Measurements from ENCODE around the gene POU2F3.

Gene POU2F3

DNA sequence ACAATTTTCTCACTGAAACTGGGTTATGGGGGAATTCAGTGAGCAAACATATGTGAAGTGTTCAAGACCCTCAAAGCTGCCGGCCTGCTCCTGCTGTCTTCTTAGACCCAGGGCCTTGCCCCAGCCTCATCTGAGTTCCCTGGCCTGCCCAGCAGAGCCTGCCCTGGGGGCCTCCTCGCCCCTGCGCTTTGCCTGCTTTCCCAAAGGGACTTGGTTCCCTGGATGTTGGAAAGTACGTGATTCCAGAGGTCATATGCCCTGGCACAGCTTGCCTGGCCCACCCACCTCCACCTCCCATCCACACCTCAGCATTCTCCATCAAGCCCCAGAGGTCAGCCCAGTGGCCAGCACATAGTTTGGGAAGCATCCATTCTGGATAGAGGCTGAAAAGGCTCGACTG is 13.7 kb upstream of the POU2F3 start:
- DNase-seq (ENCODE audit: low read depth, low spot score): no peak

- DNase-seq (ENCODE audit: low read depth, low spot score): no peak
Observed at GRCh38 chr11:120226714-120227113, 13.2 kb upstream of the POU2F3 start.

GRCh38 chr11:120227228-120227852 is 12.6 kb upstream of the POU2F3 start:
- DNase-seq (ENCODE audit: low read depth, low spot score): no peak

- no peak for DNase-seq (ENCODE audit: low read depth, low spot score)
Observed at GRCh38 chr11:120228794-120229384, 11.1 kb upstream of the POU2F3 start.

- no peak for DNase-seq (ENCODE audit: low read depth, low spot score)
Observed at GRCh38 chr11:120229451-120230424, 10.2 kb upstream of the POU2F3 start.

GRCh38 chr11:120230433-120231071 is 9.4 kb upstream of the POU2F3 start:
- no peak for DNase-seq (ENCODE audit: low read depth, low spot score)

DNA sequence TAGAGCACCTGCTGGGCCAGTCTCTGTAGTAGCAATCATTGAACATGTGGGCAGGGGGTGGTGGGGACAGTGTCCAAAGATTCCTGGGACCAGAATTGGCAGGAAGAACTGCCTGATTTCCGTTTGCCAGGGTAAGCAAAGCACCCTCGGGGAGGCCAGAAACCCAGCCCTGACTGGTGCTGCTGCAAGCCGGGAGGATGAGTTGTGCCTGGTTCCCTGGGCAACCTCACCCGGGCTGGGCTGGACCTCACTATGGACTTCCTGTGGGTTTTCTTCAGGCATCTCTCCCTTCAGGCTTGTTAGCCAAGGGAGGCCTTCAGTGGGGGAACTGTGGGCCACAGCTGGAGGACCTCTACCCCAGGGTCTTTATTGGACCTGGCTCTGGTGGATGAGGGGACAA is 8.0 kb upstream of the POU2F3 start:
- no peak for DNase-seq (ENCODE audit: low read depth, low spot score)

DNA sequence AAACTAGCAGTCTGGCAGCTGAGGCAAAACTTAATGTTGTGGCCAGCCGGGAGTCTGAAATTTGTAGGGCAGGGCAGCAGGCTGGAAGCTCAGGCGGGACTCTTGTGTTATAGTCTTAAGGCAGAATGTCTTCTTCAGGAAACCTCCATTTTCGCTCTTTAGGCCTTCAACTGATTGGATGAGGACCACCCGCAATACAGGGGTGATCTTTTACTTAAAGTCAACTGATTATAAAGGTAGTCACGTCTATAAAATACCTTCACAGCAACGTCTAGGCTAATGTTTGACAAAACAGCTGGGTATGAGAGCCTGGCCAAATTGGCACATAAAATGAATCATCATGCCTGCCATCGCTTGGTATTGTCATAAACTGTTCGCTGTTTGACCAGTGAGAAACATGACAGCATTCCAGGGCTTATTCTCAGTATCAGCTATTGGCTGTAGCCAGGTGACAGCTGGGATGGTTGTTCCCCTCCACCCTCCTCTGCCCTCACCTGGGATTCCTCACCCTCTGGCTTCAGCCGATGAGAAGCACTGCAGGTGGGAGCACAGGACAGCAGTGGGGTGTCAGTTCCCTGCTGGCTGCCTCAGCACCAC is 6.6 kb upstream of the POU2F3 start:
- DNase-seq (ENCODE audit: low read depth, low spot score): no peak

DNA sequence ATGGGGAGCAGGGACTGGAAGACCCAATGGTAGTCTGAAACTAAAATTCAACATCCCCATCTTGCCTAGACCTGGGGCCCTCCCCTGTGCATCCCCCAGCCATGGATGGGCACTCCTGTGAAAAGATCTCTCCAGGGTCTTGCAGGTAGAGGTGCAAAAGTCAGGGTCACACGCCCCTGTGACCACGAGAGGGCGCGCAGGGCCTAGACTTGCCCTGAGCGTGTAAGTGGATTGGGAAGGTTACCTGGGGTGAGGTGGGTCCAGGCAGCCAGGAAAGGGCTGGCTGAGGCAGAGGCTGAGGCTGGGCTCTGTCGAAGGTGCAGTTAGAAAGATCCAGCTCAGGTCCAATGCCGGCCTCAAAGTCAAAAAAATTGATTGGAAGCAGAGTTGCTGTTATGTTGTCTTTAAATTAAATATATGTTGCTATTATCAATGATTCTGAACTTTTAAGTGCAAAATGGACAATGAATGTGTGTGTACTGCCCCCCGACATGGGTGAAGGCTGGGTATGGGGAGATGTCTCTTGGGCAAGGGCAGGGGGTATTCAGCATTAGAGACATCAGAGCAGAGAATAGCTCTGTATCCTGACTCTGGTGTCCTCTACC is 4.8 kb upstream of the POU2F3 start:
- DNase-seq (ENCODE audit: low read depth, low spot score): peak; percentile 10

DNA sequence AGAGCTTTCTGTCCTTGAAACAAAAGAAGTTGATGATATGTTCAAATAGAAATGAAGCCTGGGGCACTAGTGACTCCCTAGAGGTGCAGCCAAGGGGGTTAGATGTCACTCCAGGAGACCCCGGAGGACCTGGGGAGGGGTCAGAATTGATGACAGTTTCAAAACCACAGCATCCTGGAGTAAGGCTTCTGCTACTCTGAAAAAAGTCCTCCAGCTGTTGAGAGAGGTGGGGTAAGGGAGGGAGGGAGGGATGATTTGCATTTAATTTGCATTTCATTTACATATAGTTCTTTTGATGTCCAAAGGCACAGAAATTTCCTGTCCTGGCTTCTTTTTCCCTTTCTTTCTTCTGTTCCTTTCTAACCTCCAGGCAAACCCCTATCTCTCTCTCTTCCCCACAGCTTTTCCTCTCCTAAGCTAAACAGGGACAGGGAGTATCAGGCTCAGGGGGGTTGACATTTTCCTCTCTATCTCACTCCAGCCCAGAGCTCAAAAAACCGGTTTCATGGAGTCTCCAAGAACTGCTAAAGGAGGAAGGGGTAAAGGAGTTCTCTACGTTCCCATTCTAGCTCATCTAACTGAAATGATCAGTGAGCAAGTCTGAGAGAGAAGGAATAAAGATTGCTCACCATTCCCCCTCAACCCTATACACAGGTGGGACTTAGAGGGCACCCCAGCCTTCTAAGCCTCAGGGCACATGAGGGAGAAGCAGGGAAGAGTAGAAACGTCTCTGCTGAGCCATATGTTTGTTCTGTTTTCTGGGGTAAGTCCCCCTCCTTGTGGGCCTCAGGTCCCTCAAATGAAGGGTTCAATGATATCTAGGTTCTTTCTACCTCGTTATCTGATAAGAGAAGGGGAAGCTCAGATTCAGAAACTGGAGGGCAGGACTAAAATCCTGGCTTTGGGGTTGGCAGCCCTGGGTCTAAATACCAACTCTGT is 3.5 kb upstream of the POU2F3 start:
- no peak for DNase-seq (ENCODE audit: low read depth, low spot score)

DNA sequence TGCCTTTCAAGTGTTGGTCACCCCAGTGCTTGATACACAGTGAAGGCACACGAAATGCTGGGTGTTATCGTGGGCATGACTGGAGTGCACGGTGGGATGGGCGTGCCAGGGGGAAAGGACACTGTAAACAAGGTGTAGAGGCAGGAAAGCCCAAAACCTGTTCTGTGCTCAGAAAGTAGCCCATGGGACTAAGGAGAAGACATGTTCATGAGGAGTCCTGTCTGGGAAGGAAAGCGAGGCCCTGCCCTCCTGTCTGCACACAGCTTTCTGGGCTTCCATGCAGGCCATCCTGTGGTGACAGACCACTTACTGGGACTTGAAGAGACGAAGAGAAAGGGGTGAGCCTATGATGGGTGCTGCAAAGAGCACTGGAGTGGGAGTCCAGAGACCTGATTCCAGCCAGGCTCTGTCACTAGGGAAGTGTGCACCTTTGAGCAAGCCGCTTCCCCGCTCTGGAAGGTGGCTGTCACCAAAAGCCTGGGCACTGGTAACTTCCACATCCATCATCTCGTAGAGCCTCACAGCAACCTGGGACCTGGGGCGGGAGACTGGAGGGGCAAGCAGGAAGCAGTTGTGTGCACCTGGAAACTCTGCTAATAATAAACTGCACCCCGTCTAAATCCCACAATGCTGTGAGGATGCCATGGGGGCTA is 846 bp upstream of the POU2F3 start:
- DNase-seq (ENCODE audit: low read depth, low spot score): no peak

DNA sequence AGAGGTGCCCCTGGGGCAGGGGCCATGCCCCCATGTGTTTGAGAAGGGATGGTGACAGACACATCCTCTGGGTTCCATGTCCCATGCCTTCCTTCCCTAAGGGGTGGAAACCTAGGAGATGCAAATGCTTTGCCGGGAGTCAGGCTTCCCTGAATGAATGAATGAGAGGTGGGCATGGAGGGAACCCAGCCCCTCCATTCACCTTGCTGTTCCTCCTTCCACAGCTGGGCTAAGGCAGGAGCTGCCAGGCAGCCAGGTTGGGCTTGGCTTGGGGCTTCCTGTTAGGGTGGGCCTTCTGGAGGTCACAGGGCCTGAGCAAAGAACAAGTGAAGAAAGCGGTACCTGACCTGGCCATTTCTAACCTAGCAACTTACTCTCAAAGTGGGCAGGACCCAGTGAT is 926 bp downstream of the POU2F3 start:
- DNase-seq (ENCODE audit: low read depth, low spot score): no peak

DNA sequence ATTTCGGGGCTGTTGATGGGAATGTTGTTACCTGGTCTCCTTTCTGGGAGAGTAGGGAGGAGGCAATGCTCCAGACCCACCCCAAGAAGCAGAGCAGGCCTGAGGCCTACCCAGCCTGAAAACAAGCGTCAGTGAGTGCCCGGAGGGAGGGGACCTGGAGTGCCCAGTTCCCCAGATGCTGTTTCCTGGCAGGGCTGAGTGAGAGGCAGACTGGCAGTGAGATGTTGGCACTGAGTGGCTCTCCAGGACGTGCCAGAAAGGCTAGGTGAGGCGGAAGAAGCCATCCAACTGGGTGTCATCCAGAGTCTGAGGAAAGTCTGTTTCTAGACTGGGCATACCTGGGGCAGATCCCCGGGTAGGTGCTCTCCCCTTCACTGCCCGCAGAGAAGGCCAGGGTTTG is 1.3 kb downstream of the POU2F3 start:
- no peak for DNase-seq (ENCODE audit: low read depth, low spot score)

GRCh38 chr11:120243221-120243620 is 3.3 kb downstream of the POU2F3 start:
- DNase-seq (ENCODE audit: low read depth, low spot score): no peak

GRCh38 chr11:120244476-120245365 is 4.8 kb downstream of the POU2F3 start:
- no peak for DNase-seq (ENCODE audit: low read depth, low spot score)

GRCh38 chr11:120245434-120245833 is 5.5 kb downstream of the POU2F3 start:
- DNase-seq (ENCODE audit: low read depth, low spot score): no peak

GRCh38 chr11:120248551-120249278 is 8.8 kb downstream of the POU2F3 start:
- no peak for DNase-seq (ENCODE audit: low read depth, low spot score)
